ENCODE results near the gene CFTR.
"Not testable (repeated sequence)": the region's sequence is repeated elsewhere in the genome, so short reads cannot be mapped to it uniquely, and the experiment has no call there.

The CFTR gene
- total RNA-seq: 0 reads per million in 2 donors

- DNase-seq: no peak
Measured at GRCh38 chr7:117479225-117480054, at the start of gene CFTR. Gene CFTR, plus strand, starts transcription at chr7:117480025. Its CDS starts 70 bp downstream, at chr7:117480095.

GRCh38 chr7:117435475-117436043 is 44.3 kb upstream of the CFTR start:
- no peak for DNase-seq

- DNase-seq: no peak
Measured at GRCh38 chr7:117444646-117445045, 35.2 kb upstream of the CFTR start.

- DNase-seq: no peak
Measured at GRCh38 chr7:117445206-117445605, 34.6 kb upstream of the CFTR start.

GRCh38 chr7:117446220-117446815 is 33.5 kb upstream of the CFTR start:
- DNase-seq: no peak

- no peak for DNase-seq
Measured at GRCh38 chr7:117448655-117449054, 31.2 kb upstream of the CFTR start.

- DNase-seq: no peak
Measured at GRCh38 chr7:117458977-117459583, 20.7 kb upstream of the CFTR start.

GRCh38 chr7:117459735-117460134 is 20.1 kb upstream of the CFTR start:
- DNase-seq: no peak

DNA sequence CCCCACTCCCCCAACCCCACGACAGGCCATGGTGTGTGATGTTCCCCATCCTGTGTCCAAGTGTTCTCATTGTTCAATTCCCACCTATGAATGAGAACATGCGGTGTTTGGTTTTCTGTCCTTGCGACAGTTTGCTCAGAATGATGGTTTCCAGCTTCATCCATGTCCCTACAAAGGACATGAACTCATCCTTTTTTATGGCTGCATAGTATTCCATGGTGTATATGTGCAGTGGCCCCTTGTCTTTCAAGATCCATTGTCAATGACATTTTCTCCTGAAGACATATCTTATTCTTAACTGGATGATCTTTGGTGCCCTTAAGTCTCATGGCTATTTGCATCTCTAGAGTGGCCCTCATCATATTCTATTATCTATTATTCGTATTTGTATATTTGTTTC is 19.0 kb upstream of the CFTR start:
- DNase-seq: not testable (repeated sequence)

GRCh38 chr7:117468174-117468573 is 11.7 kb upstream of the CFTR start:
- DNase-seq: no peak

GRCh38 chr7:117470777-117471176 is 9.0 kb upstream of the CFTR start:
- DNase-seq: no peak

- DNase-seq: no peak
Measured at GRCh38 chr7:117472335-117472734, 7.5 kb upstream of the CFTR start.

DNA sequence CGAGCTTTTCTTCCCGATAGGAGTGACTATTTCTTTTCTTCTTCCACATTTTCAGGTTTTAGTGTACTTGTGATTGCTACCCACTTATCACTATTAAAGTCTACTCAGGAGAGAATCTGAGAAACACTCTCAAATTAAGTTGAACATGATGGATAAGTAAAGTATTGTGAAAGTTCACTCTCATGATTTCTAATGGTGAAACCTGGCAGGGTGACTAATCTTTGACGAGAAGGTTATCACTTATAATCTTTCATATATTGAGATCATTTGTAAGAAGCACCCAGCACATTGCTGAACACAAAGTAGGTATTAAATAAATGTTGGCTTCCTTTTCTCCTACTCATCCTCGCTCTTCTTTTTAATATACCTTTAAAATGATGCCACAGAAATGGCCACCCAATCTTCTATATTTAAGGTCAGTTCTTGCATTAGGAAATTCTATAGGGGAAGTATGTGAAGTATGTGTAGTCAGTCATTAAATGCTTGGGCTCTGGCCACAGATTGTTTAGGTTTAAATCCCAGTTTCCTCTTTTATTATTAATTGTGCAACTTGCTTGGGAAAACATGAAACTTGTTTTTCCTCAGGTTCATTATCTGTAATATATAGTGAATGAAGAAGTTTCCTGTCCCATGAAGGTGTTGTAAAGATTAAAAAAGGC is 3.1 kb upstream of the CFTR start:
- DNase-seq: no peak

DNA sequence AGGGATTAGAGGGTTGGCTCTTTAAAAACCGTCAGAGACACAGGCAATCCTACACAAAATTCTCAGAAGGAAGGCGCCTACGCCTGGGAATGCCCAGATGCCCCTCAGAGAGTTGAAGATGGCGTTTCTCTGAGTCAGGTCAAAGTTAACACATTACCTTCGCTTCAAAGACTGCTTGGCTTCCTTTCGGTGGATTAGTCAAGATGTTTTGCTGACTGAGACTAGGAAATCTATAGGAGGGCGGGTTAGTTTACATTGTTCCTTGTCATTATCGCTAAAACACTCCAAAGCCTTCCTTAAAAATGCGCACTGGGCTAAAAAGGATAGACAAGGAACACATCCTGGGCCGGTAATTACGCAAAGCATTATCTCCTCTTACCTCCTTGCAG is 995 bp upstream of the CFTR start:
- DNase-seq: no peak

GRCh38 chr7:117480055-117480362 is 184 bp downstream of the CFTR start:
- no peak for DNase-seq

DNA sequence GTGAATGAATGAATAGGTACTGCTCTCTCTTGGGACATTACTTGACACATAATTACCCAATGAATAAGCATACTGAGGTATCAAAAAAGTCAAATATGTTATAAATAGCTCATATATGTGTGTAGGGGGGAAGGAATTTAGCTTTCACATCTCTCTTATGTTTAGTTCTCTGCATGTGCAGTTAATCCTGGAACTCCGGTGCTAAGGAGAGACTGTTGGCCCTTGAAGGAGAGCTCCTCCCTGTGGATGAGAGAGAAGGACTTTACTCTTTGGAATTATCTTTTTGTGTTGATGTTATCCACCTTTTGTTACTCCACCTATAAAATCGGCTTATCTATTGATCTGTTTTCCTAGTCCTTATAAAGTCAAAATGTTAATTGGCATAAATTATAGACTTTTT is 1.2 kb downstream of the CFTR start:
- no peak for DNase-seq

DNA sequence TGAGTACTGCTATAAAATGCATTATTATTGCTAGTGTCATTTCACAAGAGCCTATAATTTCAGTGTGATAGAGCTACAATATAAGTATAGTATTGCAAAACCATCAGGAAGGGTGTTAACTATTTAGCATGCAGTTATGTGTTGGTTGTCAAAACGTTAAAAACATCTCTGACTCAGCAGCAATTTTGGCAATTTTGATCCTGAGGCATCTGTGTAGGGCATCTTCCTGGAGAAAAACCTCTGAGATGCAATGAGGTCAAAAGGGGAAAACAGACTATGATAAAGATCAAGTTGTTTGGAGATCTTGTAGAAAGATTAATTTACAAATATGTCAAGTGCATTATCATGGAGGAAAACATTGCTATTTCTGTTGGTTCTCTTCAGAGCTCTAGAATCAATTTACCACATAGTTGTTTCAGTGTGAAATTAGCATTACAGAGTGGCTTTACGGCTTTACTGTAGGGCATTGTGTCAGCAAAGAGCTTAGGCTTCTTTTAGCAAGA is 5.3 kb downstream of the CFTR start:
- no peak for DNase-seq

DNA sequence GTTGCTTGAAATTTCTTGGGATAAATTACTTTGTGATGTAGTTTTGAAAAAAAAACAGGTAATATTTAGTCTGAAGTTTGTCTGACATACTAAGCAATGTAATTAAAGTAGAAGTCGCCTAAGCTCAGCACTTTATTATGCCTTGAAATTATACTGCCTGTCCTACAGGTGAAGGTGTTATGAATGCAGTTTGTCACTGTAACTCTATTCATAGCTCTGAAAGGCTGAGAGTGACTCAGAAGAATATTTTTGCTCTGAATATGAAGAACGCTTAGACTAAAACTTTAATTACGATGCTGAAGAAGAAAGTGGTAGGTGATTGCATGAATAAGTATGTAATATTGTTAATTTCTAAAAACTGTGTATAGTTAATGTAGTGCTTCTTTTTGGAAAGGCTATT is 9.2 kb downstream of the CFTR start:
- DNase-seq: no peak

DNA sequence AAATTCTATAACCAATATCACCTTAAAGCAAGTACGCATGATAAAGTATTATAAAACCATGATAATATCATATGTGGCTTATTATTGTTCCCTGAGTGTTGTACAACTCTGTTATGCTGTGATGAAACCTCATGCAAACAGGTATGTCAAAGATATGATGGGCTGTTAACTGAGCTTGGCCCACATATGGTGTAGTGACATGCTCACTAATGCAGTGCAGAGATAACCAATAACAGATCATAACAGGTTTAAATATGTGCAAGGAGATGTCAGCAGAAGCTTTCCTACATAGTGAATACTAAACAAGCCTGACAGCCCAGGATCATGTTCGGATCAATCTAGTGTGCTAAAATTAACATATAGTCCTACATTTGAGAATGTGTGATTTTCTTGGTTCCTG is 9.6 kb downstream of the CFTR start:
- no peak for DNase-seq

DNA sequence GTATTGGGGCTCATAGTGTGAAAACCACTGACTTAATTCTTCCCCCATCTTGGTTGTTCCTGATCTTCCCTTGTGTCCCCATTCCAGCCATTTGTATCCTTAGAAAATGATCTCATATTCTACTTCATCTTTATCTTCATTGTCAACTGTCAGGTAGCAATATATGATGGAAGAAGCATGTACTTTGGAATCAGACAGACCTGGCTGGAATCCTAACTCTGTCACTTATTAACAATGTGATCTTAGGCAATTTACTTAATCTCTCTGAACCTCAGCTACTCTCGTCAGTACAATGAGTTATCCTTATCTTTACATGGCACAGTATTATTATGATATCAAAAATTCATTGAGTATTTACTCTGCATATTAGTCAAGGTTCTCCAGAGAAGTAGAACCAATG is 10.1 kb downstream of the CFTR start:
- no peak for DNase-seq

- no peak for DNase-seq
Measured at GRCh38 chr7:117492649-117493048, 12.8 kb downstream of the CFTR start.

GRCh38 chr7:117493460-117493859 is 13.6 kb downstream of the CFTR start:
- DNase-seq: no peak

GRCh38 chr7:117495308-117495707 is 15.5 kb downstream of the CFTR start:
- no peak for DNase-seq
